Measurements from ENCODE around the gene PPP1R36.
"Not testable (repeated sequence)": the region's sequence is repeated elsewhere in the genome, so short reads cannot be mapped to it uniquely, and the experiment has no call there.

Gene PPP1R36

GRCh38 chr14:64569646-64570045 lies 19.9 kb downstream of the PPP1R36 start:
- FAIRE-seq, result not testable (repeated sequence)

- no peak for FAIRE-seq
Observed at GRCh38 chr14:64572386-64573104, 22.8 kb downstream of the PPP1R36 start.

DNA sequence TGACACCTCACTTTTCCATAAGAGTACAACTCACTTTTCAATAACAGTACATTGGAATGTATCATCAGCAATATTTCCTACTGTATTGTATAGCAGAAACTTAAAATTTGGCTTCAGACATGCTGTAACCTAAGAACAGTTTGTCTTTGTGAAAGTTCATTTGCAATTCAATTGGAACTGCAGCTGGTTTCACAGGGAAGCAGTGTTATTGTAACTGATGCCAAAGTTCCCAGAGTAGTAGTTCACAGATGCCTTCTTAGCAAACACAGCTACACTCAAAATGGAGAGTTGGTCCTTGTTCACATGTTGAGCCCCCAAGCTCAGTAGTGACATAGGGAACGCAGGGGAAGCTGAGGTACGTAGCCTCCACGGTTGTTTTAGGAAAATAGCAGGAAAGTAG lies 23.3 kb downstream of the PPP1R36 start:
- FAIRE-seq, result no peak

- no peak for FAIRE-seq
Observed at GRCh38 chr14:64574371-64575107, 24.8 kb downstream of the PPP1R36 start.

DNA sequence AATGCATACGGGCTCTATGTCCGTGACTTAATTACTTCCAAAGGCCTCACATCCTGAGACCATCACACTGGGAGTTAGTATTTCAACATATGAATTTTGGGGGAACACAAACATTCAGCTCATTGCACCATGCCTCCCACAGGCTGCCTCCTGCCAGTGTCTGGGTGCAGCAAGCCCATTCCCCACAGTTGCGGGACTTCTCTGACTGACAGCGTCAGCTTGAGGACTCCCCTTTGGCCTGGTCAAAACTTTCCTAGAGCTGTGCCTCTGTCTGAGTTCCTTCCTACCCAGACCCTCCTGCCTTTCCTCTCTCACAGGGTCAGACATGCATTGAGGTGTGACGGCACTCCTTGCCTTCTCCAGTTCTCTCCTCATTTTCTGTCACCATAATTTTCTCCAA lies 27.4 kb downstream of the PPP1R36 start:
- no peak for FAIRE-seq

DNA sequence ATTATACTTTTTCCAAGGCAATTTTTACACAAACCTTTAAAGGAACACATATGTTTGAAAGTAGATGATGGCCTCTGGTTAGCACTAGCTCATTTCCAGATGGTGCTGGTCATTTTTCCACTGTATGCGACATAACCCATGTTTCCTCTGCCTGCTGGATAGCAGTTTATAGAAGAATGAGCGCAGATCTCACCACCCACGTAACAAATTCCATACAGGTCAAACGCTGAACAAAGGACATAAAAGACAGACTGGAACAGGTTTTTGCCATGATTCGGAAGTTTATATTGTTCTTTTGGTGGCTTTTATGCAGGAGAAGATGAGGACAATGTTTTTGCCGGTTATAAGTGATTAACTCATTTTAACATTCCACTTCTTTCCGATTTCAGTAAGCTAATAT lies 30.7 kb downstream of the PPP1R36 start:
- FAIRE-seq, result no peak

DNA sequence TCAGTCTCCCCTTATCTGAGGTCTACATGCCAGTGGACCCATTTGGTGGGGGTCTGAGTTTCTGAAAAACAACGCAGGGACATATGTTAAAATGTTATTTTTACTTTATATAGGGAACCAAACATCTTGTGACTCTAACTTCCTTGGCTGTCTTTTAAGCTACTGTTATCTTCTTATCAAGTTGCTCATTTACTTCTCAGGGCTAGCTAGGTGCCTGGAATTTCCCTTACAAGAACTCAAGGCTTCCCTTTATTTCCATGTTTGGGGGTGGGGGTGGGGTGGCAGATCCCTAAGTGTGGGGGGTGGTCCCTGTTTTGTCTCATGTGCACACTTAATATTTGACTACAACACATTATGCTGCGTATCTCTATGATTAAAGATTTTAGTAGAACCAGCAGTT lies 31.6 kb downstream of the PPP1R36 start:
- FAIRE-seq, result no peak

GRCh38 chr14:64581817-64582216 lies 32.1 kb downstream of the PPP1R36 start:
- FAIRE-seq, result no peak

DNA sequence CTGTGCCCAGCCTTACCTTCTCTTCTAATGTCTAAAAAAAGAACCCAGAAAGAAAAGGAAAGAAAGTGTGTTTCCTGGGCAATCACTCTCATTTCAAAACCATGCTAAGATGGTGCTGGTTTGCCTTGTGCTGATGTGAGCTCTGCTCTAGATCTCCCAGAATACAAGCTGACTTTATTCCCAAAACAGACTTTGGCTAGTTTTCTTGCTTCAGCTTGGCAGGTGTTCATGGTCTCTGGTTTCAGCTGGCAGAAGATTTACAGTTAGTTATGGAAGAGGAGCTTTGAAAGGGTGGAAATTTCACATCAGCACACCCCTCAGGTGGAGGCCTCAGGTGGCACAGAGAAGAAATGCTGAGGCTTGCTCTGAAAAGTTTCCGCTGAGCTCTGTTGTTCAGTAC lies 34.4 kb downstream of the PPP1R36 start:
- no peak for FAIRE-seq

GRCh38 chr14:64591809-64592208 lies 42.0 kb downstream of the PPP1R36 start:
- FAIRE-seq, result no peak

GRCh38 chr14:64594438-64594837 lies 44.7 kb downstream of the PPP1R36 start:
- FAIRE-seq, result no peak

DNA sequence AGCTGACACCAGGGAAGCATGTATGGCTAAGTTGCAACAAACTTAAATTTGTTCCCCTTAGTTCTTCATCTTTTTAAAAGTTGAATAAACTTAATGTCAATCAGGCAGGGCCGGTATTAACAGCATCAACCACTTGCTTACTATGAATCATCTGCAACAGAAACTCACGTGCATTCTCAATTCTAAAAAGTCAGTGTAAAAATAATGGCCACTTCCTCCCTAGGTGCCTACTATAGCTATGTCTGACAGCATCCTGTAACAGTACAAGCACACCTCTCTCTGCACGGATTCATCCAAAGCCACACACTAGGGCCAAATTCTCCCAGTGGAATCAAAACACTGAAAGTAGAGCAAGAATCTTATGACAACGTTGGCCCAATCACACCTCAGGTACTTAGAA lies 48.6 kb downstream of the PPP1R36 start:
- FAIRE-seq, result no peak

GRCh38 chr14:64601571-64601970 lies 51.8 kb downstream of the PPP1R36 start:
- FAIRE-seq, result no peak

DNA sequence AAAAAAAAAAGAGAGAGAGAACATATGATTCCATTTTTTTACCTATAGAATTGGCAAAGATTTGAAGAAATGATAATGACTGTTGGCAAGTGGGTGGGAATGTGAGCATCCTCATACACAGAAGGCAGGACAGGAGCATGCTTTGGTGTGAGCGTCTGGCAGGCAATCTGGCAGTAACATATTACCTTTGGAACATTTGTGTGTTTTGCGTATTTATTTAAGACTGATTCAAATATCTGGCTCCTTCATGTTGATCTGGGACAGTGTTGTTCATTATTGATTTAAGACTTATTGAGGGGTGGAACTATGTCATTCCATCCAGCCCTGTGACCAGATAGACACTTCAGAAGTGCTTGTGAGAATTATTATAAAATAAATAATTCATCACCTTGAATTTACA lies 53.1 kb downstream of the PPP1R36 start:
- no peak for FAIRE-seq

DNA sequence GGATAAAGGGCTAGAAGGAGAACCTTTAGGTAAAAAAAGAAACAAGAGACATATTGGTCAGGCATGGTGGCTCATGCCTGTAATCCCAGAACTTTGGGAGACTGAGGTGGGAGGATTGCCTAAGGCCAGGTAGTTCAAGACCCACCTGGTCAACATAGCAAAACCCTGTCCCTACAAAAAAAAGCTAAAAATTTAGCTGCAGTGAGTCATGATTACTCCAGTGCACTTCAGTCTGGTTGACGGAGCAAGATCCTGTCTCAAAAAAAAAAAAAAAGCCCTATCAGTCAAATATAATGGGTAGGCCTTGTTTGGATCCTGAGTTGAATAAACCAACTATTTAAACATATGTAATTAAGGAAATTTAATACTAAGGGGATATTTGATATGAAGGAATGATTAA lies 54.2 kb downstream of the PPP1R36 start:
- FAIRE-seq, result no peak

DNA sequence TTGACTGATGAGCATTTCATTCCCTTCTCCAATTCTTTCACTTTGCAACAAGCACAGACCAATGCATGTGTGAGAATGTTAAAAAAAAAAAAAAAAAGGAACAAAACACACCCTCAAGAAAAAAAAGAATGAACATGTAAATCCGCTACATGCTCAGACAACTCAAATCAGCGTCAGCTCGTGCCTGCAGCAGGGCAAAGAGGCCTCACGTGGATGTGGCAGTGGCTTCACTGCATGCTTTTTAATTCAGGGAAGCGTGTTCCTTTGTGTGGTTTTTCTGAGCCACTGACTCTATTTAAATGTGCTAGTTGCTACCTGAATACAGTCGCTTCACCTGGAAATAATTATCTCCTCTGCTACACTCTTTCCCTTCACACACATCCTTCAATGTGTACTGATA lies 55.1 kb downstream of the PPP1R36 start:
- FAIRE-seq, result no peak

- FAIRE-seq, result no peak
Observed at GRCh38 chr14:64605926-64606685, 56.3 kb downstream of the PPP1R36 start.

DNA sequence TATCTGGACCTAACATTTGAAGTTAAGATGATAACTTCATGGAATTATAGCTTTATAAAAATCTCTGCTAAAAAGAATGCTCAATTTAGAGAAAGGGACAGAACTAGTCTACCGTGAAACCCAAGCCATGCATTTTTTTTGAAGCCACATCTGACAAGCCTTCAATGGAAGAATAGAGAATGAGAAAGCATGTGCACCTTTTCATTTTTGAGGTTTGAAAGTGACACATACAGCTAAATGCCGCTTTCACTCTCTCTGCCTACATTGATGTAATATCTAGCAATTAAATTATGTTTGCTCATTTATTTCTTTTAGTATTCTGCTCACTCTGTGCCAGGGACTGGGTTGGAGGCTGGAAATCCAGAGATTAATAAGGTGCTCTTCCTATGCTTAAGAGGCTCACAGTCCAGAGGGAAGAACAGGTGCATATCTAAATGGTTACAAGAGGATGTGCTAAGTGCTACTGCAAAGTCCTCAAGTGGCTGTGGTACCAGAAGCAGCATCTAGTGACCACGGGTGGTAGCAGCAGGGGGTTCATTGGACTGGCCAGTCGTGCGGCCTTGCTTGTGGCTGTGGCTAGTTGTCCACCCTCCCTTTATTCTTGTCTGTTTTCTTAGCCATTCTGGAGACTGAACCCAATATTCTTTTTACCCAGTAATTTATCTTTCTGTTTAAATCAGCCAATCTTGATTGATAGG lies 60.4 kb downstream of the PPP1R36 start:
- FAIRE-seq, result no peak

DNA sequence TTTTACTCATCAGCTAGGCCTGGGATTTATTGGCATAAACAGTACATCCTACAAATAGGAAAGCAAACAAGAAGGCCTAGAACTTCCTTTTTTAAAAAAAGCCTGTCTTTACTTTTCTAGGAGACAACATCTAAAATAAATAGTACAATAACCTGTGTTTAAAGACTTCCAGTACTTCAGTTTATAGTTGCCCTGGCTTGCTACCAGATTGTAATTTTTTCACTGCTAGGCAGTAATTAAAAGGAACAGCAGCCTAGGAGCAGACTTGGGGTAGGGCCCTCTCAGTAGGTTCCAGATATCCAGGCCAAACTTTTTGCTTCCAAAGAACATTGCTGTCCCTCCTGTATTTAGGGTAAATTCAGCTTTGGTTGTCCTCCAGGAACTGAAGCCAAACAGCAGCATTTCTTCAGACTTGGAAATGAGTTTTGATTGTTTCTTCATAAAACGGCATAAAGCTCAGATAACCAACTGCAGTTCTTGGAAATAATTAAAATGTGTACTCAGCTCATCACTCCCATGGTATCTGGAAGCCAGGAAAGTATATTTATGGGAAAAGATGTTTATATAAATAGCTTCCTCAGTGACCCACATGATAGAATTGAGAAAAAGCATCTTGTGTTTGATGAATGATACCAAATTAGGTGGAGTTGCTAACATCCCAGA lies 61.7 kb downstream of the PPP1R36 start:
- no peak for FAIRE-seq

GRCh38 chr14:64612021-64612380 lies 62.2 kb downstream of the PPP1R36 start:
- FAIRE-seq, result no peak

GRCh38 chr14:64612971-64613666 lies 63.4 kb downstream of the PPP1R36 start:
- no peak for FAIRE-seq

DNA sequence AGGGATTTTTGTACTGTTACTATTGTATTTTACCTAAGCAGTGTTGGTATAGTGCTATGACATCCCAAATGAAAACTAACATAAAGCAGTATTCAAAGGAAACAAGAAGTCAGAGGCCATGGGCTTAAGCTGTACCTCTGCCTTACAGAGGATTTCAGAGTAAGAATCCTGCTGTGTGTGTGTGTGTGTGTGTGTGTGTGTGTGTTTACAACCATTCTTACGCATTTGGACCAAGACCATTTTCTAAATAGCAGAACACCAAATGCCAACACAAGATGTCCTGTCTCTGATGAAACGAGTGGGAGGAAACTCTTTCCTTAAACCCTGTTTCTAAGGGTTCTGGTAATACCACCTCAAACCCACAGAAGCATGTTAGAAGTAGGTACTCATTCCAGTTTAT lies 64.4 kb downstream of the PPP1R36 start:
- no peak for FAIRE-seq

All from islet of Langerhans (tissue), 1 donor.